Measurements from ENCODE around the gene BSDC1. TPM values are rescaled to one million over a fixed set of nuclear protein-coding genes. Genes with fewer than 3 reads are reported as not detected.

Gene BSDC1
- polyA plus RNA-seq, 1 of the 3 experiments (the other 2 are of a cell fraction): 51.0 TPM

DNA sequence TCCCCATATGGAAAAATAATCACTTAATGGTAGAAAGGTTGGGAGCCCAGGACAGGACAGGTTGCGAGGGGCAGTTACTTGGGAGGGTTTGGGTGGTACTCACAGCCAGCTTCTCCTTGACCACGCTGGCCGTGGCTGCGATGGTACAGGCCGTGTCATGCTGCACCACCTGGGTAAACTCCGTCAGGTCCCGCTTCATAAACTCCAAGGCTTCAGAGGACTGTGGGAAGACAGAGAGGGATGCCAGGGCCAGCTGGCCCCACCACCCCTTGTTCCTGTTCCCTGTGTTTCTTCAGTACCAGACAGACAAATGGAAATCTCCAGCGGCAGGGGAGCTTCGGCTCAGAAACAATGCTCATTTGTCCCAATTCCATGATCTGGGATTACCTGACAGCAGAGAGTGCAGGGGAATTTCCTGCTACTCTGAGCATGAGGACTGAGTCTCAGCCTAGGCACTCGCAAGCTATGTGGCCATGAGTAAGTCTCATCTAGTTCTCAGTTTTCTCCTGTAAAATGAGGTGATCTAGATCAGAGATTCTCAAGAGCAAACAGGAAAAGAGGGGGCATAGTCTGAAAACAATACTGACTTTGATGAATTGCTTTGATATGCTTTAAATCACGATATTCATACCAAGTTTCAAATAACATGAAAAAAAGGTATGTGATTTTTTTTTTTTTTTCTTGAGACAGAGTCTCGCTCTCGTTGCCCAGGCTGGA lies 7.4 kb downstream of the BSDC1 start:
- H3F3A ChIP-seq (replicated peaks; ENCODE audit: insufficient read depth): no peaks in the 10 kb centered on the region
- no peak overlapping the region for H3K9ac ChIP-seq
- H3K4me1 ChIP-seq (ENCODE audit: control insufficient read depth in 1 of 2, insufficient read depth in 2 of 2, low read depth in 1 of 2, low read length in 1 of 2): no peaks in the 10 kb centered on the region
- 89% methylated on average over 10 of the region's 13 CpGs for WGBS (ENCODE audit: low lambda C conversion rate)
- no peak overlapping the region for H2AFZ ChIP-seq (ENCODE audit: low read depth)
- ChIA-PET CTCF (no interaction called here), POLR2A (interaction anchor here (0.7 kb wide), 1 partner anchor 52 kb away, joined by 5 read pairs; no protein-coding TSS in a partner anchor)
- H3K27ac ChIP-seq (ENCODE audit: low read depth in 2 of 2, low read length in 1 of 2): no peak overlapping the region
- H4K20me1 ChIP-seq (ENCODE audit: insufficient read depth): no peaks in the 10 kb centered on the region
- H3K4me3 ChIP-seq (ENCODE audit: low read depth in 2 of 2, low read length in 1 of 2): no peak overlapping the region
- DNase-seq: no peak
- peaks cover 61 to 66% of the 10 kb centered on the region in 2 experiments for H3K36me3 ChIP-seq (replicated peaks in 1 of 2; ENCODE audit: control insufficient read depth in 1 of 2, insufficient read depth in 2 of 2, low read length in 1 of 2)
- TF ChIP-seq EP300 (IDR thresholded peaks at IDR 0.05; ENCODE audit: borderline replicate concordance in 1 of 2, low read depth in 1 of 2, low read length in 1 of 2): no peak
- TF ChIP-seq FOSL2 (IDR thresholded peaks at IDR 0.05; ENCODE audit: borderline replicate concordance, low read depth): no peak
- TF ChIP-seq JUND (IDR thresholded peaks at IDR 0.05): no peak
- TF ChIP-seq MAX (IDR thresholded peaks at IDR 0.05; ENCODE audit: low read depth): no peak
- TF ChIP-seq, protein P1, sequence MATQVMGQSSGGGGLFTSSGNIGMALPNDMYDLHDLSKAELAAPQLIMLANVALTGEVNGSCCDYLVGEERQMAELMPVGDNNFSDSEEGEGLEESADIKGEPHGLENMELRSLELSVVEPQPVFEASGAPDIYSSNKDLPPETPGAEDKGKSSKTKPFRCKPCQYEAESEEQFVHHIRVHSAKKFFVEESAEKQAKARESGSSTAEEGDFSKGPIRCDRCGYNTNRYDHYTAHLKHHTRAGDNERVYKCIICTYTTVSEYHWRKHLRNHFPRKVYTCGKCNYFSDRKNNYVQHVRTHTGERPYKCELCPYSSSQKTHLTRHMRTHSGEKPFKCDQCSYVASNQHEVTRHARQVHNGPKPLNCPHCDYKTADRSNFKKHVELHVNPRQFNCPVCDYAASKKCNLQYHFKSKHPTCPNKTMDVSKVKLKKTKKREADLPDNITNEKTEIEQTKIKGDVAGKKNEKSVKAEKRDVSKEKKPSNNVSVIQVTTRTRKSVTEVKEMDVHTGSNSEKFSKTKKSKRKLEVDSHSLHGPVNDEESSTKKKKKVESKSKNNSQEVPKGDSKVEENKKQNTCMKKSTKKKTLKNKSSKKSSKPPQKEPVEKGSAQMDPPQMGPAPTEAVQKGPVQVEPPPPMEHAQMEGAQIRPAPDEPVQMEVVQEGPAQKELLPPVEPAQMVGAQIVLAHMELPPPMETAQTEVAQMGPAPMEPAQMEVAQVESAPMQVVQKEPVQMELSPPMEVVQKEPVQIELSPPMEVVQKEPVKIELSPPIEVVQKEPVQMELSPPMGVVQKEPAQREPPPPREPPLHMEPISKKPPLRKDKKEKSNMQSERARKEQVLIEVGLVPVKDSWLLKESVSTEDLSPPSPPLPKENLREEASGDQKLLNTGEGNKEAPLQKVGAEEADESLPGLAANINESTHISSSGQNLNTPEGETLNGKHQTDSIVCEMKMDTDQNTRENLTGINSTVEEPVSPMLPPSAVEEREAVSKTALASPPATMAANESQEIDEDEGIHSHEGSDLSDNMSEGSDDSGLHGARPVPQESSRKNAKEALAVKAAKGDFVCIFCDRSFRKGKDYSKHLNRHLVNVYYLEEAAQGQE (IDR thresholded peaks at IDR 0.05; ENCODE audit: low read depth, low read length): no peak
- no peak for TF ChIP-seq NFIC (IDR thresholded peaks at IDR 0.05; ENCODE audit: borderline replicate concordance)
- no peak for TF ChIP-seq TAF1 (IDR thresholded peaks at IDR 0.05; ENCODE audit: borderline replicate concordance, low read depth, low read length)
- TF ChIP-seq ELF1 (IDR thresholded peaks at IDR 0.05): no peak
- TF ChIP-seq EZH2phosphoT487 (IDR thresholded peaks at IDR 0.05; ENCODE audit: borderline replicate concordance, low read depth): no peak
- TF ChIP-seq CHD2 (IDR thresholded peaks at IDR 0.05; ENCODE audit: low read length, partially characterized antibody): no peak
- TF ChIP-seq MXI1 (IDR thresholded peaks at IDR 0.05; ENCODE audit: low read depth, low read length): no peak
- no peak for TF ChIP-seq ZBTB33 (IDR thresholded peaks at IDR 0.05; ENCODE audit: borderline replicate concordance, low read depth)
- TF ChIP-seq, protein P2, sequence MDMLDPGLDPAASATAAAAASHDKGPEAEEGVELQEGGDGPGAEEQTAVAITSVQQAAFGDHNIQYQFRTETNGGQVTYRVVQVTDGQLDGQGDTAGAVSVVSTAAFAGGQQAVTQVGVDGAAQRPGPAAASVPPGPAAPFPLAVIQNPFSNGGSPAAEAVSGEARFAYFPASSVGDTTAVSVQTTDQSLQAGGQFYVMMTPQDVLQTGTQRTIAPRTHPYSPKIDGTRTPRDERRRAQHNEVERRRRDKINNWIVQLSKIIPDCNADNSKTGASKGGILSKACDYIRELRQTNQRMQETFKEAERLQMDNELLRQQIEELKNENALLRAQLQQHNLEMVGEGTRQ (IDR thresholded peaks at IDR 0.05; ENCODE audit: borderline replicate concordance, low read depth, low read length): no peak
- TF ChIP-seq, protein P3, sequence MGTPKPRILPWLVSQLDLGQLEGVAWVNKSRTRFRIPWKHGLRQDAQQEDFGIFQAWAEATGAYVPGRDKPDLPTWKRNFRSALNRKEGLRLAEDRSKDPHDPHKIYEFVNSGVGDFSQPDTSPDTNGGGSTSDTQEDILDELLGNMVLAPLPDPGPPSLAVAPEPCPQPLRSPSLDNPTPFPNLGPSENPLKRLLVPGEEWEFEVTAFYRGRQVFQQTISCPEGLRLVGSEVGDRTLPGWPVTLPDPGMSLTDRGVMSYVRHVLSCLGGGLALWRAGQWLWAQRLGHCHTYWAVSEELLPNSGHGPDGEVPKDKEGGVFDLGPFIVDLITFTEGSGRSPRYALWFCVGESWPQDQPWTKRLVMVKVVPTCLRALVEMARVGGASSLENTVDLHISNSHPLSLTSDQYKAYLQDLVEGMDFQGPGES (IDR thresholded peaks at IDR 0.05; ENCODE audit: low read depth, low read length): no peak
- TF ChIP-seq YY1 (IDR thresholded peaks at IDR 0.05; ENCODE audit: low read depth): no peak
- no peak for TF ChIP-seq RFX5 (IDR thresholded peaks at IDR 0.05; ENCODE audit: low read length)
- no peak for TF ChIP-seq RCOR1 (IDR thresholded peaks at IDR 0.05; ENCODE audit: low read length)
- H3K79me2 ChIP-seq (ENCODE audit: insufficient read depth): peaks cover 31% of the 10 kb centered on the region
- no peaks in the 10 kb centered on the region for H3K9me2 ChIP-seq
- no peak overlapping the region for H3K4me2 ChIP-seq
- H3K27me3 ChIP-seq (ENCODE audit: insufficient read depth): no peaks in the 10 kb centered on the region
- no peaks in the 10 kb centered on the region for H3K9me3 ChIP-seq

Data from SK-N-SH (cell line).